ENCODE measurements around the gene VMP1.

The VMP1 gene

GRCh38 chr17:59814685-59815084 lies 107.2 kb downstream of the VMP1 start:
- Histone ChIP-seq H3K9me3 (ENCODE audit: control insufficient read depth, insufficient read depth, low read depth, low read length) (no peaks in the 10 kb centered on the region), H3K27ac (ENCODE audit: extremely low read depth, low read depth, low read length) (no peak overlapping the region), H3K4me1 (ENCODE audit: control insufficient read depth, insufficient read depth, low read length) (no peaks in the 10 kb centered on the region), H3K36me3 (ENCODE audit: control insufficient read depth in 2 of 2, insufficient read depth in 1 of 2, low read length in 2 of 2) (peaks cover 21 to 26% of the 10 kb centered on the region in 2 experiments; a peak in 2 of 3 replicates), H3K4me3 (ENCODE audit: low read depth, low read length) (no peak overlapping the region)
- TF ChIP-seq ZNF121 (tag by site-specific recombination; IDR thresholded peaks at IDR 0.05) (no peak), ZFP37 (tag by site-specific recombination; IDR thresholded peaks at IDR 0.05) (no peak), ZNF580 (tag by site-specific recombination; IDR thresholded peaks at IDR 0.05) (no peak), ZNF521 (tag by site-specific recombination; IDR thresholded peaks at IDR 0.05) (no peak), OVOL3 (tag by site-specific recombination; IDR thresholded peaks at IDR 0.05) (no peak), ZNF558 (tag by site-specific recombination; IDR thresholded peaks at IDR 0.05) (no peak)
- ChIA-PET CTCF (interaction anchor here (0.7 to 1.1 kb wide), 2 partner anchors 38 to 44 kb away, joined by 3 read pairs; no protein-coding TSS in a partner anchor), POLR2A (no interaction called here)

- Histone ChIP-seq H3K4me3 (ENCODE audit: low read depth, low read length) (no peak overlapping the region), H3K36me3 (ENCODE audit: control insufficient read depth in 2 of 2, insufficient read depth in 1 of 2, low read length in 2 of 2) (peaks cover 15 to 26% of the 10 kb centered on the region in 2 experiments; a peak in 2 of 3 replicates), H3K4me1 (ENCODE audit: control insufficient read depth, insufficient read depth, low read length) (no peaks in the 10 kb centered on the region), H3K9me3 (ENCODE audit: control insufficient read depth, insufficient read depth, low read depth, low read length) (no peaks in the 10 kb centered on the region), H3K27ac (ENCODE audit: extremely low read depth, low read depth, low read length) (no peak overlapping the region)
- TF ChIP-seq ZNF548 (tag by site-specific recombination; IDR thresholded peaks at IDR 0.05) (no peak), ZNF416 (tag by site-specific recombination; IDR thresholded peaks at IDR 0.05) (no peak), ZNF266 (tag by site-specific recombination; IDR thresholded peaks at IDR 0.05; ENCODE audit: low read depth) (no peak), ZNF426 (tag by site-specific recombination; IDR thresholded peaks at IDR 0.05) (no peak), KLF9 (tag by site-specific recombination; IDR thresholded peaks at IDR 0.05; ENCODE audit: low read depth) (no peak), ZNF433 (tag by site-specific recombination; IDR thresholded peaks at IDR 0.05; ENCODE audit: low read depth) (no peak), GLIS2 (tag by site-specific recombination; IDR thresholded peaks at IDR 0.05) (no peak), PRDM1 (tag by site-specific recombination; IDR thresholded peaks at IDR 0.05) (no peak), ZNF830 (tag by site-specific recombination; IDR thresholded peaks at IDR 0.05; ENCODE audit: low read depth) (no peak), ZNF132 (tag by site-specific recombination; IDR thresholded peaks at IDR 0.05; ENCODE audit: borderline replicate concordance) (no peak), ZNF324 (tag by site-specific recombination; IDR thresholded peaks at IDR 0.05) (no peak), ZNF768 (tag by site-specific recombination; IDR thresholded peaks at IDR 0.05) (no peak), ZBTB7A (tag by site-specific recombination; IDR thresholded peaks at IDR 0.05; ENCODE audit: low read depth) (no peak), ZNF239 (tag by site-specific recombination; IDR thresholded peaks at IDR 0.05) (no peak), ZNF48 (tag by site-specific recombination; IDR thresholded peaks at IDR 0.05) (no peak), ZNF558 (tag by site-specific recombination; IDR thresholded peaks at IDR 0.05) (no peak), ZBTB1 (tag by site-specific recombination; IDR thresholded peaks at IDR 0.05) (no peak), ZBTB8A (tag by site-specific recombination; IDR thresholded peaks at IDR 0.05) (no peak)
- ChIA-PET CTCF (interaction anchor here (1.3 kb wide), 1 partner anchor 51 kb away, joined by 3 read pairs; no protein-coding TSS in a partner anchor), POLR2A (no interaction called here)
Observed at GRCh38 chr17:59815965-59816364, 108.5 kb downstream of the VMP1 start.

DNA sequence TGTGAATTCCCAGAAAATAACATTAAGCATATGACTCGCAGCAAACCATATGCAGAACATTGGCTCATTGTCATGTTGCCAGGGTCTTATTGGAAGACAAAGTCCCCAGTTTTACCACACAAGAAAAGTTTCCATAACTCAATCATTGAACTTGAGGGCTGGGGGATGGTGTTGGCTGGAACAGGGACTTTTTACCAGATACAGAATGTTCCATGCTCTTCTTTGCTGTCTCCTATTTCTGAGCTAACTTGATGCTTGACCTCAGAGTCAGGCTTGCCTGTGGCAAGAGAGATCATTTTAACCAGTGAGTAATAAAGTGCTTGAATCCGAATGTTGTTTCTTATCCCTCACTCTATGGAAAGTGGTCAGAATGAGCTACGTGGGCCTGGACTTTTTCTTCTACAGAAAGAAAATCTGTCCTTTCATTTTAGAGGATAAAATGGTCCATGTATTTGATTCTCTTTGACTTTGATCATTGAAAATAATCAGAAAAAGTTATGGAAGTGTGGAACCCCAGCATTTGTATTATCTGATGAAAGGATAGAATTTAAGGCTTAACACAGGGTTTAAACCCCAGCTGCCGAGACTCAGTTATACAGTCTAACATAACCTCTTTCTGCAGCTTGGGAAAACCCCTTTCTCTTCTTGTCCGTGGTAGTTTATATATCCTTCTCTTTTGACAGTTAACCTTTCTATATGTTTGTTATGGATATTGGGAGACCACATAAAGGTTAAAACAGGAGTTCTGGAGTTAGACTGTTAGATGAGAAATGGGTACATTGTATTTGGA lies 118.3 kb downstream of the VMP1 start:
- POLR2A ChIA-PET, result interaction anchor here (0.5 to 1.7 kb wide), 3 partner anchors 13 to 37 kb away, joined by 3 to 5 read pairs (median 4); no protein-coding TSS in a partner anchor
- H3K9me3 ChIP-seq (ENCODE audit: control insufficient read depth, insufficient read depth, low read depth, low read length), result no peaks in the 10 kb centered on the region
- CTCF ChIA-PET, result interaction anchor here (0.6 to 0.8 kb wide), 5 partner anchors 13 to 213 kb away, joined by 3 to 6 read pairs (median 3); no protein-coding TSS in a partner anchor
- H3K4me3 ChIP-seq (ENCODE audit: low read depth, low read length), result no peak overlapping the region
- H3K36me3 ChIP-seq (ENCODE audit: control insufficient read depth in 2 of 2, insufficient read depth in 1 of 2, low read length in 2 of 2), result no peaks in the 10 kb centered on the region; a peak in 1 of 3 replicates
- 0 out of 2 replicates have a peak overlapping the region, but pooled peaks have one; percentile 12 for H3K27ac ChIP-seq (ENCODE audit: extremely low read depth, low read depth, low read length)
- H3K4me1 ChIP-seq (ENCODE audit: control insufficient read depth, insufficient read depth, low read length), result peaks cover 35% of the 10 kb centered on the region
- TF ChIP-seq ZFHX2 (tag by site-specific recombination; conservative IDR thresholded peaks at IDR 0.05) (no peak), ZBTB7A (tag by site-specific recombination; IDR thresholded peaks at IDR 0.05; ENCODE audit: low read depth) (no peak), TRIM28 (IDR thresholded peaks at IDR 0.05; ENCODE audit: borderline replicate concordance, low read length) (no peak), ZNF155 (tag by site-specific recombination; IDR thresholded peaks at IDR 0.05) (no peak), SP2 (tag by site-specific recombination; IDR thresholded peaks at IDR 0.05) (no peak), MZF1 (tag by site-specific recombination; IDR thresholded peaks at IDR 0.05; ENCODE audit: borderline replicate concordance) (no peak), ZBTB8A (tag by site-specific recombination; IDR thresholded peaks at IDR 0.05) (no peak), ZNF132 (tag by site-specific recombination; IDR thresholded peaks at IDR 0.05; ENCODE audit: borderline replicate concordance) (no peak), ZNF157 (tag by site-specific recombination; IDR thresholded peaks at IDR 0.05) (no peak)
- TF ChIP-seq, protein P1, sequence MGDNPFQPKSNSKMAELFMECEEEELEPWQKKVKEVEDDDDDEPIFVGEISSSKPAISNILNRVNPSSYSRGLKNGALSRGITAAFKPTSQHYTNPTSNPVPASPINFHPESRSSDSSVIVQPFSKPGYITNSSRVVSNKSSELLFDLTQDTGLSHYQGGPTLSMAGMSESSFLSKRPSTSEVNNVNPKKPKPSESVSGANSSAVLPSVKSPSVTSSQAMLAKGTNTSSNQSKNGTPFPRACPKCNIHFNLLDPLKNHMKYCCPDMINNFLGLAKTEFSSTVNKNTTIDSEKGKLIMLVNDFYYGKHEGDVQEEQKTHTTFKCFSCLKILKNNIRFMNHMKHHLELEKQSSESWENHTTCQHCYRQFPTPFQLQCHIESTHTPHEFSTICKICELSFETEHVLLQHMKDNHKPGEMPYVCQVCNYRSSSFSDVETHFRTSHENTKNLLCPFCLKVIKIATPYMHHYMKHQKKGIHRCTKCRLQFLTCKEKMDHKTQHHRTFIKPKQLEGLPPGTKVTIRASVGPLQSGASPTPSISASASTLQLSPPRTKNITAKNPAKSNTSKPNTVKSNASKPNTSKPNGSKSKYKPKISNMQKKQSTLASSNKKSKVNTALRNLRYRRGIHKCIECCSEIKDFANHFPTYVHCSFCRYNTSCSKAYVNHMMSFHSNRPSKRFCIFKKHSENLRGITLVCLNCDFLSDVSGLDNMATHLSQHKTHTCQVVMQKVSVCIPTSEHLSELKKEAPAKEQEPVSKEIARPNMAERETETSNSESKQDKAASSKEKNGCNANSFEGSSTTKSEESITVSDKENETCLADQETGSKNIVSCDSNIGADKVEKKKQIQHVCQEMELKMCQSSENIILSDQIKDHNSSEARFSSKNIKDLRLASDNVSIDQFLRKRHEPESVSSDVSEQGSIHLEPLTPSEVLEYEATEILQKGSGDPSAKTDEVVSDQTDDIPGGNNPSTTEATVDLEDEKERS (tag by site-specific recombination; IDR thresholded peaks at IDR 0.05), result no peak
